DND-41 (cell line): ENCODE results near the gene MAST2.
"Not testable (repeated sequence)": the region's sequence is repeated elsewhere in the genome, so short reads cannot be mapped to it uniquely, and the experiment has no call there.

Experiments used
- ATAC-seq: fragments of 200-7000 bp; cut with Tn5 transposase; 3 replicates; pipeline ENCODE4 v1.9.1; 2021; ENCODE audit warnings: low read depth; ENCODE audit not compliant: insufficient read depth
- DNase-seq: peaks from one replicate; pipeline ENCODE4 v3.0.0-alpha.2; 2020
- H2AFZ ChIP-seq: 2 replicates; pipeline ENCODE4 v1.6.0; 2012; ENCODE audit warnings: low read depth, low read length
- H3K27ac ChIP-seq: 2 replicates; pipeline ENCODE4 v1.5.1; 2012; ENCODE audit warnings: low read length, inconsistent platforms
- H3K27me3 ChIP-seq: fragments of 200-600 bp; sonication (generic); 2 replicates; pipeline ENCODE4 v1.6.0; 2012; ENCODE audit warnings: low read length, mild to moderate bottlenecking, inconsistent platforms; ENCODE audit not compliant: insufficient read depth, poor library complexity
- H3K36me3 ChIP-seq: 2 replicates; pipeline ENCODE4 v1.5.1; 2012; ENCODE audit warnings: low read length, inconsistent platforms; ENCODE audit not compliant: insufficient read depth
- H3K4me1 ChIP-seq: 2 replicates; pipeline ENCODE4 v1.5.1; 2012; ENCODE audit warnings: mild to moderate bottlenecking, low read length; ENCODE audit not compliant: insufficient read depth
- H3K4me2 ChIP-seq: 2 replicates; pipeline ENCODE4 v1.6.0; 2012; ENCODE audit warnings: mild to moderate bottlenecking, moderate library complexity, low read length, inconsistent platforms; ENCODE audit not compliant: insufficient read depth
- H3K4me3 ChIP-seq, 2 experiments: fragments of 200-600 bp in 1 of 2; shearing (Covaris generic) in 1 of 2; 2 replicates each; pipeline ENCODE4 v1.5.1; 2012 to 2016; ENCODE audit warnings: inconsistent platforms in 2 of 2, low read length in 2 of 2, mild to moderate bottlenecking in 2 of 2, low read depth in 1 of 2, moderate library complexity in 1 of 2
- H3K79me2 ChIP-seq: 2 replicates; pipeline ENCODE4 v1.6.0; 2012; ENCODE audit warnings: low read length, inconsistent platforms; ENCODE audit not compliant: insufficient read depth
- H3K9ac ChIP-seq: 2 replicates; pipeline ENCODE4 v1.6.0; 2012; ENCODE audit warnings: low read depth, mild to moderate bottlenecking, inconsistent platforms, low read length, moderate library complexity
- H3K9me3 ChIP-seq: 2 replicates; pipeline ENCODE4 v1.5.1; 2012; ENCODE audit warnings: low read length, moderate library complexity, mild to moderate bottlenecking, inconsistent platforms; ENCODE audit not compliant: insufficient read depth, severe bottlenecking
- H4K20me1 ChIP-seq: 2 replicates; pipeline ENCODE4 v1.6.0; 2012; ENCODE audit warnings: low read length; ENCODE audit not compliant: insufficient read depth
- EZH2 ChIP-seq: IDR thresholded peaks from 3 replicates; pipeline ENCODE4 v1.6.1; 2012; ENCODE audit warnings: borderline replicate concordance, low read depth, mild to moderate bottlenecking, moderate library complexity, low read length, inconsistent platforms; ENCODE audit not compliant: severe bottlenecking
- TF ChIP-seq, protein P1 (sequence below): IDR thresholded peaks from 2 replicates; pipeline ENCODE4 v1.5.1; 2012; ENCODE audit warnings: borderline replicate concordance, low read length, moderate library complexity, mild to moderate bottlenecking; ENCODE audit not compliant: poor library complexity, severe bottlenecking; ENCODE audit errors: extremely low read depth

The MAST2 gene

DNA sequence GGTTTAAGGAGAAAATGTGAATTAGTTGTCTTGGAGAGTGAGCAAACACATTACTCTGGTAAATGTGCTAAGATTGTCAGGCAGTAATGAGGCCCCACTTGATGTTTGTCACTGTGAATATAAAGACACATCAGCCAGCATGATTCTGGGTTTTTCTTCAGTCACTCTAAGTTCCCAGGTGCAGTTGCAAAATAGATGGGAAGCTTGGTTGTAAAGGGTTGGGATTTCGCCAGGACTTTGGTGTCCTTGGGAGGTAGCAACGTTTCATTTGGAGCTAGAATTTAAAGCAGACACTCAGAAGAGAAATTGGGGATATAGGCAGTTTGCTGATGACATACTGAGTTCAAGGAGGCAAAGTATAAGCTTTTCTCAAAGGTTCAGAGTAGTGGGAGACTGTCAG is 154.3 kb downstream of the MAST2 start:
- H3K27ac ChIP-seq, result no peak overlapping the region
- H4K20me1 ChIP-seq, result no peaks in the 10 kb centered on the region
- no peaks in the 10 kb centered on the region for H3K4me1 ChIP-seq
- no peak overlapping the region for H3K4me3 ChIP-seq
- no peaks in the 10 kb centered on the region for H3K9me3 ChIP-seq
- H3K4me2 ChIP-seq, result no peak overlapping the region
- H2AFZ ChIP-seq, result no peak overlapping the region
- peaks cover 2% of the 10 kb centered on the region; the same call in 1 of the 2 replicates for H3K79me2 ChIP-seq
- no peak for ATAC-seq
- H3K27me3 ChIP-seq, result no peaks in the 10 kb centered on the region
- H3K36me3 ChIP-seq, result peaks cover 21% of the 10 kb centered on the region
- TF ChIP-seq, protein P1, sequence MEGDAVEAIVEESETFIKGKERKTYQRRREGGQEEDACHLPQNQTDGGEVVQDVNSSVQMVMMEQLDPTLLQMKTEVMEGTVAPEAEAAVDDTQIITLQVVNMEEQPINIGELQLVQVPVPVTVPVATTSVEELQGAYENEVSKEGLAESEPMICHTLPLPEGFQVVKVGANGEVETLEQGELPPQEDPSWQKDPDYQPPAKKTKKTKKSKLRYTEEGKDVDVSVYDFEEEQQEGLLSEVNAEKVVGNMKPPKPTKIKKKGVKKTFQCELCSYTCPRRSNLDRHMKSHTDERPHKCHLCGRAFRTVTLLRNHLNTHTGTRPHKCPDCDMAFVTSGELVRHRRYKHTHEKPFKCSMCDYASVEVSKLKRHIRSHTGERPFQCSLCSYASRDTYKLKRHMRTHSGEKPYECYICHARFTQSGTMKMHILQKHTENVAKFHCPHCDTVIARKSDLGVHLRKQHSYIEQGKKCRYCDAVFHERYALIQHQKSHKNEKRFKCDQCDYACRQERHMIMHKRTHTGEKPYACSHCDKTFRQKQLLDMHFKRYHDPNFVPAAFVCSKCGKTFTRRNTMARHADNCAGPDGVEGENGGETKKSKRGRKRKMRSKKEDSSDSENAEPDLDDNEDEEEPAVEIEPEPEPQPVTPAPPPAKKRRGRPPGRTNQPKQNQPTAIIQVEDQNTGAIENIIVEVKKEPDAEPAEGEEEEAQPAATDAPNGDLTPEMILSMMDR, result no peak
- TF ChIP-seq EZH2, result no peak
- no peak overlapping the region for H3K9ac ChIP-seq
- DNase-seq, result no peak

DNA sequence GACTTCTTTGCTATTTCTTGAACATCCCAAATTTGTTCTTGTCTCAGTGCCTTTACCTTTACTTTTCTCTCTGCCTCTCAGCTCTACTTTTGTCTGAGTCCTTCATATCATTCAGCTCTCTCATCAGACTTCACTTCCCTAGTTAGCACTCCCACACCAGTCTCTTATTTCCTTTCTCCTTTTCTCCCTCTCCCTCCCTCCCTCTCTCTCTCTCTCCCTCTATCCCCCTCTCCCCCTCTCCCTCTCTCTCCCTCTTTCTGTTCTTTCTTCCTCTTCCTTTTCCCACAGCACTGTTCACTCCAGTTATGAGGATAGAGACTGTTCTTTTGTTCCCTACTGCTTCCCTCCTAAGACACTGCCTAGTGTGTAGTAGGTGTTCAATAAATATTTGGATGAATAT is 154.9 kb downstream of the MAST2 start:
- no peak for DNase-seq
- Histone ChIP-seq H3K27ac (no peak overlapping the region), H3K4me3 (no peak overlapping the region), H3K9ac (no peak overlapping the region), H3K9me3 (no peaks in the 10 kb centered on the region), H2AFZ (no peak overlapping the region), H4K20me1 (no peaks in the 10 kb centered on the region), H3K4me2 (no peak overlapping the region), H3K4me1 (no peaks in the 10 kb centered on the region), H3K79me2 (peaks cover 2% of the 10 kb centered on the region; the same call in 1 of the 2 replicates), H3K27me3 (no peaks in the 10 kb centered on the region), H3K36me3 (peaks cover 21% of the 10 kb centered on the region)
- TF ChIP-seq, protein P1, result no peak
- ATAC-seq, result no peak

DNA sequence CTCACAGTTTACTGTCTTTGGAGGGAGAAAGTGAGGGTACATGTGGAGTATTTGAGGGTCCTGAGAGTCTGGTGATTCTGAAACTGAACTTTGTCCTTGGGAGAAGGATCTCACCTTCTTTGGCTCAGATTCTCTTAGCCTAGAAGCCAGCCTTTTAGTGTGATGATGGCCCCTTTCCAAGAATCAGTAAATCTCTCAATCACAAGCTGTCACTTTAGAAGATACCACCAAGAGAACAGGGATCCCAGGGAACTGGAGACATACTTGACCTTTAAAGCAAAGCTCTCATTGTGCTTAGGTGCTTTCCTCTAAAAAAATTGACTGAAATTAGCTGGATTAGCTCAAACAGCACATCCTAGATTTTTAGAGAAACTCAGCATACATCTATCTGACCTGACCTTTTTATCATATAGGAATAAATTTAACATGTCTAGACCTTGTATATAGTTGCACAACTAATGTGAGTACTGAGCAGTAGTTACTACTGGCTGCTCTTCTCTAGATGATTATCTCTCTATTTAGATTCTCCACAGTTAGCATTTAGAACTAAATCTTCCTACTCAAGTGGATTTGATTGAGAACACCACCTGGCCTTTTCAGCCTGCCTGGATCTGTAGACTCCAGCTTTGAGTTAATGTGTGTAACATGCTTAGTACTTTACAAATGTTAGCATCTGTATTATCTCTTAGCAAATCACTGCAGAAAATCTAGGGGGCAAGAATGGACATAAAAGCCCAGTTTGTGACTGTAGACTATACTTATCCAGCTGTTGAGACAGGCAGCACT is 157.7 kb downstream of the MAST2 start:
- no peak overlapping the region for H2AFZ ChIP-seq
- H4K20me1 ChIP-seq, result no peaks in the 10 kb centered on the region
- TF ChIP-seq, protein P1, result no peak
- TF ChIP-seq EZH2, result no peak
- H3K9me3 ChIP-seq, result no peaks in the 10 kb centered on the region
- H3K4me2 ChIP-seq, result no peak overlapping the region
- H3K27ac ChIP-seq, result no peak overlapping the region
- H3K36me3 ChIP-seq, result peaks cover 21% of the 10 kb centered on the region
- DNase-seq, result no peak
- H3K27me3 ChIP-seq, result no peaks in the 10 kb centered on the region
- no peaks in the 10 kb centered on the region for H3K4me1 ChIP-seq
- H3K9ac ChIP-seq, result no peak overlapping the region
- peaks cover 2% of the 10 kb centered on the region; the same call in 1 of the 2 replicates for H3K79me2 ChIP-seq
- ATAC-seq, result no peak
- no peak overlapping the region for H3K4me3 ChIP-seq

DNA sequence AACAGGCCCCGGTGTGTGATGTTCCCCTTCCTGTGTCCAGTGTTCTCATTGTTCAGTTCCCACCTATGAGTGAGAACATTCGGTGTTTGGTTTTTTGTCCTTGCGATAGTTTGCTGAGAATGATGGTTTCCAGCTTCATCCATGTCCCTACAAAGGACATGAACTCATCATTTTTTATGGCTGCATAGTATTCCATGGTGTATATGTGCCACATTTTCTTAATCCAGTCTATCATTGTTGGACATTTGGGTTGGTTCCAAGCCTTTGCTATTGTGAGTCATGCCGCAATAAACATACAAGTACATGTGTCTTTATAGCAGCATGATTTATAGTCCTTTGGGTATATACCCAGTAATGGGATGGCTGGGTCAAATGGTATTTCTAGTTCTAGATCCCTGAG is 158.5 kb downstream of the MAST2 start:
- H3K79me2 ChIP-seq, ATAC-seq, H4K20me1 ChIP-seq, H3K9me3 ChIP-seq, DNase-seq, H3K27ac ChIP-seq, H2AFZ ChIP-seq, H3K4me3 ChIP-seq, H3K9ac ChIP-seq, H3K4me1 ChIP-seq, H3K27me3 ChIP-seq, H3K4me2 ChIP-seq: not testable (repeated sequence)
- H3K36me3 ChIP-seq, result peaks cover 21% of the 10 kb centered on the region
